ENCODE data around the gene OR51T1.
"Not testable (repeated sequence)": the region's sequence is repeated elsewhere in the genome, so short reads cannot be mapped to it uniquely, and the experiment has no call there.

The OR51T1 gene

GRCh38 chr11:4881860-4882500 lies at the start of gene OR51T1:
TSS of gene OR51T1 (plus strand) at chr11:4881900. CDS start at chr11:4881900, 0 bp downstream.
- DNase-seq = no peak

GRCh38 chr11:4839851-4840549 lies 41.7 kb upstream of the OR51T1 start:
- DNase-seq = no peak

- no peak for DNase-seq
These were observed 32.7 kb upstream of the OR51T1 start, which contains the start of gene OR51S1 for GRCh38 chr11:4848908-4849532. TSS of gene OR51S1 (minus strand) at chr11:4849208. CDS start at chr11:4849208, 0 bp downstream.

- no peak for DNase-seq
These were observed 30.7 kb upstream of the OR51T1 start for GRCh38 chr11:4851033-4851432.

- DNase-seq = not testable (repeated sequence)
These were observed 27.4 kb upstream of the OR51T1 start for GRCh38 chr11:4854286-4854685.

- no peak for DNase-seq
These were observed 19.1 kb upstream of the OR51T1 start for GRCh38 chr11:4862447-4863236.

GRCh38 chr11:4863876-4864275 lies 17.8 kb upstream of the OR51T1 start:
- no peak for DNase-seq

- DNase-seq = no peak
These were observed 15.8 kb upstream of the OR51T1 start for GRCh38 chr11:4865855-4866254.

GRCh38 chr11:4881188-4881587 lies 512 bp upstream of the OR51T1 start:
- no peak for DNase-seq

GRCh38 chr11:4882543-4882942 lies 843 bp downstream of the OR51T1 start:
- no peak for DNase-seq

GRCh38 chr11:4884361-4884760 lies 2.7 kb downstream of the OR51T1 start:
- DNase-seq = no peak

GRCh38 chr11:4886186-4886585 lies 4.5 kb downstream of the OR51T1 start:
- DNase-seq = no peak

- no peak for DNase-seq
These were observed 5.9 kb downstream of the OR51T1 start for GRCh38 chr11:4887591-4887990.

GRCh38 chr11:4890279-4890678 lies 8.6 kb downstream of the OR51T1 start:
- no peak for DNase-seq

- DNase-seq = no peak
These were observed 10.4 kb downstream of the OR51T1 start for GRCh38 chr11:4891996-4892640.

GRCh38 chr11:4903484-4903883 lies 21.8 kb downstream of the OR51T1 start, which contains the start of gene OR51A7:
TSS of gene OR51A7 (plus strand) at chr11:4903783. CDS start at chr11:4907370, 3,587 bp downstream.
- no peak for DNase-seq

- DNase-seq = no peak
These were observed 34.9 kb downstream of the OR51T1 start for GRCh38 chr11:4916581-4916980.

GRCh38 chr11:4919250-4919649 lies 37.5 kb downstream of the OR51T1 start, which contains the start of gene OR51G2:
TSS of gene OR51G2 (minus strand) at chr11:4919350. CDS start at chr11:4915663, 3,687 bp downstream.
- DNase-seq = no peak

GRCh38 chr11:4921796-4922195 lies 40.1 kb downstream of the OR51T1 start:
- DNase-seq = no peak

- DNase-seq = no peak
These were observed 40.6 kb downstream of the OR51T1 start for GRCh38 chr11:4922304-4922703.

- DNase-seq = no peak
These were observed 42.5 kb downstream of the OR51T1 start, which contains the start of gene OR51G1 for GRCh38 chr11:4924239-4924638. TSS of gene OR51G1 (minus strand) at chr11:4924339. CDS start at chr11:4924339, 0 bp downstream.

- DNase-seq = no peak
These were observed 44.9 kb downstream of the OR51T1 start for GRCh38 chr11:4926608-4927007.

Data from DMS153 (cell line).